Mononuclear cell (primary cell): ENCODE data around the gene ROMO1. TPM values are rescaled to one million over a fixed set of nuclear protein-coding genes. Genes with fewer than 3 reads are reported as not detected.
"Not testable (repeated sequence)": the region's sequence is repeated elsewhere in the genome, so short reads cannot be mapped to it uniquely, and the experiment has no call there.

Source experiments
- H3K27me3 ChIP-seq: 2 replicates; pipeline ENCODE4 v1.6.0; 2011; ENCODE audit warnings: low read length, control low read depth; ENCODE audit not compliant: insufficient read depth
- H3K4me1 ChIP-seq: 2 replicates; pipeline ENCODE4 v1.5.1; 2011; ENCODE audit warnings: mild to moderate bottlenecking, low read length, control low read depth; ENCODE audit not compliant: insufficient read depth
- H3K4me3 ChIP-seq: 2 replicates; pipeline ENCODE4 v1.5.1; 2011; ENCODE audit warnings: mild to moderate bottlenecking, low read length, moderate library complexity
- H3K9me3 ChIP-seq: 2 replicates; pipeline ENCODE4 v1.5.1; 2011; ENCODE audit warnings: low read depth, mild to moderate bottlenecking, control low read depth, low read length
- total RNA-seq: library from RNA; depleted of rRNA; stranded (reverse); fragments of >200 nt; gene quantifications from one replicate; pipeline ENCODE4 v1.2.3, GENCODE V29; 2012

ROMO1 gene
- total RNA-seq, 1 donor: 26.1 TPM

DNA sequence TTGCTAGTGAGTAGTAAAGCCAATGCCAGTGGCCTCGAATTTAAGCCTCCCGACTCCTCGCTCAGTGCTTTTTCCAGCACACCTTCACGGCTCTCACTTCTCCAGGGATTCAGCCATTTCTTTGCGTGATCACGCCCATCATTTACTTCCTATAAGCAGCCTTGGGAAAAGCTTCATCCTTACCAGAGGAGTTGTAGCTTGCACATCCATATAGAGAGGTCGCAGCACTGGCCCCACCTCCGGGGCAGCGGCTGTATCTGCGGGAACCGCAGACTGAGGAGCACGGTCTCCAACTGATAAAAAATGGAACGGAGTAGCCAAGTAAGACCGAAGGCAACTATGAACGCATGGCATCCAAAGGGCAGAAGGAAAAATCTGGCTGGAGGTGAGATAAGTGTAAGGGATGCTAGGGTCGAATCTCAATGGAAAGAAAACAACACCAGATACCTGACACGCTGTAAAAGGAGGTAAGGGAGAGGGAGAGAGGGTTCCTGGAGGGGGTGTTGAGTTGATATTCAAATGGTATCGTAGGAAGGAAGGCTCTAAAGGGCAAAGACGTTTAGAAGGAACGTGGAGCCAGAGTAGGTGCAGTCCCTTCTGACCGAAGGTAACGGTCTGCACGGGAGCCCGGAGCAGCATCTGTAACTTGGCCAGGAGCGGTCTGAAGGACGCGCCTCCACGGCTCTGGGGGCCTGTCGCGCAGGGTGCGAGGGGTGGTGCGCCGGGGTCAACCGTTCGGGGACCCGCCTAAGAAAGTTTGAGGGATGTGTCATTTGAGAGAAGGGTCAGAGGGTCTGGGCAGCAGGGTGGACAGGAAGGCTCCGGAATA lies 693 bp upstream of the ROMO1 start:
- Histone ChIP-seq H3K4me3 (peak overlapping the region; percentile 94), H3K9me3 (no peaks in the 10 kb centered on the region), H3K4me1 (peaks cover 26% of the 10 kb centered on the region), H3K27me3 (no peaks in the 10 kb centered on the region)

DNA sequence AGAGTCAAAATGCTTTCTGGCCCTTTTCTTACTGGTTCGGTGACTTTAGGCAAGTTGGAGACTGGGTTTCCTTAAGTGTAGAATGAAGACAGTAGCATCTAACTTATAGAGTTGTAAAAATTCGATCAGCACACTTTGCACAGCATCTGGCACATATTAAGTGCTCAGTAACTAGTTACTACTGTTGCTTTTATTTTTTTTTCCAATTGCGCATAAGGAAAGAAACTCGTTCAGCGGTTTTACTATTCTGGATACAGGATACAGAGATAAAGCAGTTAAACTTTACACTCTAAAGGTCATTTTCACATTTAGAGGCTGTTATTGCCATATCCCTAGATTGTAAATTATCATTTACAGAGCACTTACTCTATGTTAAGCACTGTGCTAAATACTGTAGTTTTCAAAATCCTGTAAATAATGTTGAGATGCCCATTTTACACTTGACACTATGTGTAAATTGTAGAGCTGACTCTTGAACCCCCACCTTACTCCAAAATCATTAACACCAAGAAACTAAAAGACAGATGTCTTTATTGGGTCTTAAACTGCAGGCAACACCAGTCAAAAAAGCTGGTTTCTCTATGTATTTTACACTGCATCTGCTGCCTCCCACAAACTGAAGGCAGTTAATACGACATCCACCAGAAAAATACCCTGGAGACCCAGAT lies 886 bp downstream of the ROMO1 start:
- Histone ChIP-seq H3K4me3 (peak overlapping the region; percentile 94), H3K4me1 (peaks cover 26% of the 10 kb centered on the region), H3K9me3 (no peaks in the 10 kb centered on the region), H3K27me3 (no peaks in the 10 kb centered on the region)

DNA sequence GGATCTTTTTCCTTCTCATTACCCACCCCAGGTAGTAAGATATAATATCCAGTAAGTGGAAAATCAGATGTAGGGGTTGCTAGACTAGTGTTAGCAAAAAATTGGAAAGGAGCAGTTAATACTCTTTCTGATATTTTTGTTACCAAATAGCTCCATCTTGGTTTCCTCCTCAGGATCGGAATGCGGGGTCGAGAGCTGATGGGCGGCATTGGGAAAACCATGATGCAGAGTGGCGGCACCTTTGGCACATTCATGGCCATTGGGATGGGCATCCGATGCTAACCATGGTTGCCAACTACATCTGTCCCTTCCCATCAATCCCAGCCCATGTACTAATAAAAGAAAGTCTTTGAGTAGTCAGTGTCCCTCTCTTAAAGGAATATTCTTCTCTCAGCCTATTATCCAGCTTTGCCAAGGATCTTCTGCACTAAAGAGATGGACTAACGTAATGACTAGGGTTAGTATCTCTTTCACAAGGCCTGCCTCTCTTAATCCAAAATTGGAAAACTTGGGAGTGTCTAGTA lies 1.5 kb downstream of the ROMO1 start:
- H3K4me1 ChIP-seq: peaks cover 26% of the 10 kb centered on the region
- H3K27me3 ChIP-seq: no peaks in the 10 kb centered on the region
- H3K4me3 ChIP-seq: no peak overlapping the region
- H3K9me3 ChIP-seq: no peaks in the 10 kb centered on the region

DNA sequence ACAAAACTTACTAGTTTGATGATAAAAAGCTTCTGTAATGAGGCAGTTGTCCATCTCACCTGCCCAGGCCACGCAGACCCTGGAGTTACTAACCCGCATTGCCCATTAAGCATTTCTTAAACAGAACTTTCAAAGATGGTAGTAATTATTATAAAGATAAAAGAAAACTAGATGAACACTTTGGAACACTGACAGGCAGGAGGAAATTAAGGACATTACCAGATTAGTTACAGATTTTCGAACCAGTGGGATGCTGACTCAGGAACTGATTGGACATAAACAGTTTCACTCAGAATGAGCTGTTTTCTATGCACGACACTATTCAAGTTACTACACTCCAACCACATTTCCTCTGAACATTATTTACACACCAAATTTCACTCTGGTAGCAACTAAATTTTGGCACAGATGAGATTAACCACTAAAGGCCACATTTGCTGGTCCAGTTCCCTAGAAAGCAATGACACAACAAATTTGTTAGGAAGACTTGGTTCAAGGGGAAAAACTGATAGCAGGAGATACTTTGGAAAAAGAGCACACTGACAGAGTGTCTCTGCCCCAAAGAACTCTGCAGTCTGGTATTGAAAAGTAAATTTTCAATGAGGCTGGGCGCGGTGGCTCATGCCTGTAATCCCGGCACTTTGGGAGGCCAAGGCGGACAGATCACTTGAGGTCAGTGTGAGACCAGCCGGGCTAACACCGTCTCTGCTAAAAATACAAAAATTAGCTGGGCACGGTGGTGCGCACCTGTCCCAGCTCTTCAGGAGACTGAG lies 3.0 kb downstream of the ROMO1 start:
- Histone ChIP-seq H3K4me1 (peaks cover 26% of the 10 kb centered on the region), H3K27me3 (no peaks in the 10 kb centered on the region), H3K4me3 (no peak overlapping the region), H3K9me3 (no peaks in the 10 kb centered on the region)

DNA sequence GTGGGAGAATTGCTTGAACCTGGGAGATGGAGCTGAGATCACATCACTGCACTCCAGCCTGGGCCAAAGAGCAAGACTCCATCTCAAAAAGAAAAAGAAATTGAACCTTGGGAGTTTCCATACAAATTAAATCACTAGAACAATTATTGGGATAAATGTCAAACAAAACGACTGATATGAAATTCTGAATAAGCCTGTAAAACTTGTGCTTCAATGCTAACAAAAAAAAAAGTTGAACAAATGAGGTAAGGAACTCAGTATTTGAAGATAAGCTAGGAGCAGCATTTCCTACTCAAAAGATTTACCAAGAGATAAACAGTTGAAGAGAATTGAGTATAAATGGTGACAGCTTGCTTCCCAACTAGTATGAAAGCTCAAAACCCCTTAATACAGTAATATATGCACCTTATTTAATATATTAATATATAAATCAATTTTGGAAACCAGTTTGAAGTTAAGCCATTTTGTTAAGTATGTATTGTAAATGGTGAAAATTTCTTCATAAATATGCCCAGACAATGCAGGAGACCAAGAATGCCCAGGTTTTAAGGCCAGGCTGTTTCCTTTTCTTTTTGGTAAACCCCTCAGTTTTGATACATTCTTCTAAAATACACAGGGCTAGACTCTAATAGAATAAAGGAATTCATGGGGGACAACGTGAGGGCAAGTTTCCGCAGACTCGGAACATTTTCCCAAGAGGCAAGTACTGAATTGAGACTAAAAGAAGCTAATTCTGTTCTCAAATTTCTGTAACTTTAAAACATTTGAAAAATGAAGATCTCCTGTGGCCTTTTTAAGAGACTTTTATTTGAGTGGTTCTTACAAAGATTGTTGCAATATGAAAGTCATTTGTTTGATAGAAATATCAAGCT lies 3.9 kb downstream of the ROMO1 start:
- Histone ChIP-seq H3K4me1 (peaks cover 19% of the 10 kb centered on the region), H3K27me3 (no peaks in the 10 kb centered on the region), H3K9me3 (no peaks in the 10 kb centered on the region), H3K4me3 (no peak overlapping the region)

DNA sequence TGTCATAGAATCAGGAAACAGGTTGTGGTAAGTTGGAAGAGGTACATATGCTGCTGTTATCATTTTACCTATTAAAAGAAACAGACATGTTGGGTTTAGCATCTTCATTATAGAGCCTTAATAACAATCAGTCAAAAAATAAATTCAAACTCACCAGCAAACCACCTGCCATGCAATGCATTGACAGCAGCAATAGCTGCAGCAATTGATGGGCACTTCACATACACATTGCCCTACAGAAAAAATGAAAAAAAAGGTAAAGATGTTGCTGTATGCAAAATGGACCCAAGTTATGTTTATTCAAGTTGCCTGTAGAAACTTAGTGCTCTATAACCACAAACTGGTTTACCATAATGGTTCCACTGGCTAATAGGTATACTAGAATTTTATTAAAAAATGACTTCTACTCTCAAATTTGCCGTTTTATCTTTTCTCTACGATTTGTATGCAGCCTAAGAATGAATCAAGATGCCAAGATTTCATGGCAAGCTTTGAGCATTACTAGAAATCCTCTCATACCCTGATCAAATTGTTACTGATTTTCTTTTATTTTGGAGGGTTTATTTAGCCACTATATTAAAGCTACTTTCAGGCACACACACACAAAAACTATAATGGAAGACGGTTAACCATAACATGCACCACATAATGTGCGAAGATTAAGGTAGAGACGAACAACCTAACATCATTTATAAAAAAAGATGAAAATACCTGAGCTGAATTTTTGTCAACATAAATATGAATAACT lies 5.5 kb downstream of the ROMO1 start:
- Histone ChIP-seq H3K4me3 (no peak overlapping the region), H3K27me3 (no peaks in the 10 kb centered on the region), H3K4me1 (peaks cover 15% of the 10 kb centered on the region), H3K9me3 (no peaks in the 10 kb centered on the region)

DNA sequence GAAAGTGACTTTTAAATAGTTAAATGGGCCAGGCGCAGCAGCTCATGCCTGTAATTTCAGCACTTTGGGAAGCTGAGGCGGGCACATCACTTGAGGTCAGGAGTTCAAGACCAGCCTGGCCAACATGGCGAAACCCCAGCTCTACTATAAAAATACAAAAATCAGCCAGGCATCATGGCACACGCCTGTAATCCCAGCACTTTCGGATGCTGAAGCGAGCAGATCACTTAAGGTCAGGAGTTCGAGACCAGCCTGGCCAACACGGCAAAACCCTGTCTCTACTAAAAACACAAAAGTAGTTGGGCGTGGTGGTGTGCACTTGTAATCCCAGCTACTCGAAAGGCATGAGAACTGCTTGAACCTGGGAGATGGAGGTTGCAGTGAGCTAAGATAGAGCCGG lies 6.7 kb downstream of the ROMO1 start:
- not testable (repeated sequence) for H3K9me3 ChIP-seq, H3K27me3 ChIP-seq, H3K4me3 ChIP-seq, H3K4me1 ChIP-seq

DNA sequence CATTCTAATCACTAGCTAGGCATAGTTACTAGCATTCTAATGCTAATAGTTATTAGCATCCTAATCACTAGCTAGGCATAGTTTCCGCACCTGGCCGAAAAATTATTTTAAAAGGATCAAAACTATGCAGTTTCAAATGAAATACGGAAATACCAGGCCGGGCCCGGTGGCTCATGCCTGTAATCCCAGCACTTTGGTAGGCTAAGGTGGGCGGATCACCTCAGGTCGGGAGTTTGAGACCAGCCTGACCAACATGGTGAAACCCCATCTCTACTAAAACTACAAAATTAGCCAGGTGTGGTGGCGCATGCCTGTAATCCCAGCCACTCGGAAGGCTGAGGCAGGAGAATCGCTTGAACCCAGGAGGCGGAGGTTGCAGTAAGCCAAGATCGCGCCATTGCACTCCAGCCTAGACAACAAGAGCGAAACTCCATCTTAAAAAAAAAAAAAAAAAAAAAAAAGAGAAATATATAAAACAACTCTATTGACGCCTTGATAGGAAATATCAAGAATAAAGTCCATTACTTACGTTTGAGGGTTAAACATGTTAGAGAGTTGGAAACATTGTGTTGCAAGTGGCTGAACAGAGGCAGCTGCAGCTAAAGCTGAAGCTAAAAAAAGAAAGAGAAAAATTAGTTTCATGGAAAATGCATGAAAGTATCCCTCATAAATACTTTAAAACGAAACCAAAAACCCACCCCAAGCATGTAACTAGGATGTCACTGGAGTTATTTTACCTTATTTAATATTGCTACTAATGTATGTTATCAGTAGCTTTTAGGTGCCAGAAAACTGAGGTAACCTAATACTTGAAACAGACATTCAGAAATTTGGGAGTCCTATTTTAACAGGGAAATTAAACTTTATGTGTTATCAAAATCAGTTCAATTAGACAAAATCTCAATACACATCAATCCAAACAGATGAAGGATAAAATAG lies 7.7 kb downstream of the ROMO1 start:
- not testable (repeated sequence) for H3K4me3 ChIP-seq, H3K9me3 ChIP-seq, H3K27me3 ChIP-seq, H3K4me1 ChIP-seq

DNA sequence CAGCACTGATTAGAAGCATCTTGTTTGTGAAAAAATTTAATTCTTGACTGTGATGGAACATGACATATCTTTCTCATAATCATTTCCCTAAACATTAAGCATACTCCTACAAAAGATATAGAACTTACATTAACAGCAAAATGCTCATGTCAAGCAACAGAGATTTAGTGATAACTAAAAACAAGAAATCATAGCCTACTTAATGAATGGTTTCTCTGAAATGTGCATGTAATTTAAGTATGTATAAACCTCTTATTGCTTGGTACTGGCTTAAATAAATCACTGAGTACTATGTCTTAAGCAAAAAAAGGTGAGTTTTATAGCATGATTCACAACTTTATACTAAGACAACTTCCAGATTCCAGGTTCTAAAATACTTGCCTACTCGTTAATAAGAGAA lies 9.3 kb downstream of the ROMO1 start:
- no peak overlapping the region for H3K4me3 ChIP-seq
- no peaks in the 10 kb centered on the region for H3K27me3 ChIP-seq
- H3K4me1 ChIP-seq: peaks cover 11% of the 10 kb centered on the region
- no peaks in the 10 kb centered on the region for H3K9me3 ChIP-seq

DNA sequence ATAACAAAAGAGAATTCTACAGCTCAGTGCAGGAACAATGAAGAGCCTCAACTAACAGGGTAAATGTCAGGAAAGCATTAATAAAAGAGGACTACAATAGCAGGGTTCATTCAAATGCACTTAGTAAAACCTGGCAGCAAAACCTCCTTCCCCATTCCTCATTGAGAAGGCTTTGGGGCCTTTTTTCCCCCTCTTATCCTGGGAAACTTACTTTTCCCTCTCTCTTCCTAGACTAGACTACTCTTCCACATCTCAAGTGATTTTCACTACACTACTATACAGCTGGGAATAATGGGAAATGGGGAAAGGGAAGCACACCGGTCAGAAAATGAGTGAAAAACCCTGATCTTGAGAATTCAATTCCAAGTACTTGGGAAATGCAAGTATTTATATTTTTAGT lies 10.1 kb downstream of the ROMO1 start:
- peaks cover 11% of the 10 kb centered on the region for H3K4me1 ChIP-seq
- H3K4me3 ChIP-seq: no peak overlapping the region
- H3K27me3 ChIP-seq: no peaks in the 10 kb centered on the region
- H3K9me3 ChIP-seq: no peaks in the 10 kb centered on the region

DNA sequence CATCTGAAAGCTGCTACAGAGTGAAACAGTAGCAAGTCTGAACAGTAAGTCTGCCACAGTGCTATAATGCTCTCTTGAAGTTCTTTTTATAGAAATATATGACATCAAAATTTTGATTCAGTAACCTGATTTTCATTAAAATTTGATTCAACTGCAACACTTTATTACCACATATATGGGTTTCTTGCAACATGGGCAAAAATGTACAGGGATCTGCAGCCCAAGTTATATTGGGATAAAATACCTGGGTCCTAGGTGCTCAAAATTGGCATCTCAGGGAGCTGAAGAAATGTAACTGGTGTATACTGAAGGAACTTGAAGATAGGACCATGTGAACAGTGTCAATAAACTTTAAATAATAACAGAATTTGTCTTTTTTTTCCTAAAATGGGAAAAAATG lies 10.8 kb downstream of the ROMO1 start:
- Histone ChIP-seq H3K9me3 (no peaks in the 10 kb centered on the region), H3K4me1 (peaks cover 11% of the 10 kb centered on the region), H3K27me3 (no peaks in the 10 kb centered on the region), H3K4me3 (no peak overlapping the region)

DNA sequence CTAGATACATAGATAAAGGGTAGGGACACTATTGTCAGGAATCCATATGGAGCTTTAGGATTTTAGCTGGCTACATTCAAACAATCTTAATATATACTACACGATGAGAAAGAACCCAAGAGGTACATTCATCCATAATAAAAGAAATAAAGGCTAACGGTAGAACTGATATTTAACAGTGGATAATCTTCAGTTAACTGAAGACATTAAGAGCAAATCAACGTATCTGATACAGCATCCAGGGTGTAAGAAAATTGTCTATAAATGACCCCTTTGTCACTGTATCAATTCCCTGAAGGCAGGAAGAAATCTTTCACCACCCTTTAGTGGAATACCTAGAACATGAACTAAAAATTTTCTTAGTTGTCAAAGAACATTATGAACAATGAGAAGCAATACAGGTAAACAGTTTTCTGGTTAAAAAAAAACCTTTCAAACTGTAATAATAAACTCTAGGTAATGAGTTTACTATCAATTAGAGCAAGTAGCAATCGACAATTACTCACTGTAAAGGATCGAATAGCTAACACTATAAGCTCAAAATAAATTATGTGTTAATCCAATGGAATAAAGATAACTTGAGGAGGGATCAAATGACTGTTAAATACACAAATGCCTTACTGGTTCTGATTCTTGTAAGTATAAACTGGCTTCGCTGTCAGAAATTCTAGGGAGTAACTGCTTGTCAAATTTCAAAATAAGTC lies 11.8 kb downstream of the ROMO1 start:
- no peaks in the 10 kb centered on the region for H3K9me3 ChIP-seq
- H3K27me3 ChIP-seq: no peaks in the 10 kb centered on the region
- H3K4me1 ChIP-seq: peaks cover 11% of the 10 kb centered on the region
- no peak overlapping the region for H3K4me3 ChIP-seq
